ENCODE data around the gene FRAS1. TPM values are rescaled to one million over a fixed set of nuclear protein-coding genes. Genes with fewer than 3 reads are reported as not detected.

The FRAS1 gene
- total and polyA plus RNA-seq, 2 donors (not counting 3 experiments of a cell fraction or from before 2014, with no cell fraction given) = 1.4 to 3.6 TPM

GRCh38 chr4:78069859-78070258 is 12.7 kb downstream of the FRAS1 start:
- no peak for DNase-seq (ENCODE audit: low read depth, low spot score)
- Histone ChIP-seq H3K36me3 (ENCODE audit: control insufficient read depth in 2 of 2, extremely low read depth in 1 of 2, insufficient read depth in 2 of 2, low read length in 2 of 2) (no peaks in the 10 kb centered on the region), H3K4me3 (replicated peaks in 1 of 3; ENCODE audit: insufficient read depth in 1 of 3, low read depth in 1 of 3, low read length in 3 of 3) (no peak overlapping the region), H3K79me2 (ENCODE audit: control insufficient read depth, insufficient read depth, low read length) (no peaks in the 10 kb centered on the region), H2AFZ (ENCODE audit: low read depth, low read length) (no peak overlapping the region), H3K27ac (ENCODE audit: insufficient read depth, low read depth, low read length) (no peak overlapping the region), H3K4me2 (ENCODE audit: insufficient read depth, low read length) (no peak overlapping the region), H3K9ac (replicated peaks; ENCODE audit: extremely low read depth, insufficient read depth, low read length) (no peak overlapping the region), H3K9me1 (replicated peaks; ENCODE audit: control insufficient read depth, extremely low read depth, insufficient read depth, low read length) (no peaks in the 10 kb centered on the region), H4K20me1 (replicated peaks; ENCODE audit: control insufficient read depth, extremely low read depth, insufficient read depth, low read length) (no peaks in the 10 kb centered on the region), H3K9me3 (replicated peaks; ENCODE audit: control insufficient read depth, insufficient read depth, low read length) (no peaks in the 10 kb centered on the region), H3K27me3 (ENCODE audit: control insufficient read depth in 2 of 2, insufficient read depth in 2 of 2, low read length in 2 of 2) (no peaks in the 10 kb centered on the region), H3K4me1 (ENCODE audit: control insufficient read depth, extremely low read depth, insufficient read depth, low read length) (no peaks in the 10 kb centered on the region)
- TF ChIP-seq EZH2 (IDR thresholded peaks at IDR 0.05; ENCODE audit: borderline replicate concordance, low read depth, low read length, severe bottlenecking) (no peak), CTCF (IDR thresholded peaks at IDR 0.05; ENCODE audit: extremely low read depth in 1 of 2, insufficient read depth in 1 of 2, low read depth in 1 of 2, low read length in 2 of 2) (no peak), JUN (IDR thresholded peaks at IDR 0.05; ENCODE audit: borderline replicate concordance, insufficient read depth, insufficient read length, low read depth) (no peak)
- intact Hi-C loops (cut with micrococcal nuclease) = no loop called here
- ChIA-PET POLR2A (no interaction called here), CTCF (no interaction called here)
- dilution Hi-C loops (cut with MboI; ENCODE audit: extremely low pct_ligation_motif_present, low sequenced_read_pairs) = no loop called here
- BruUV-seq (replicated peaks) = no TSS peak
- FAIRE-seq = no peak

GRCh38 chr4:78070731-78071282 is 13.7 kb downstream of the FRAS1 start:
- H3K4me3 ChIP-seq (replicated peaks in 1 of 3; ENCODE audit: insufficient read depth in 1 of 3, low read depth in 1 of 3, low read length in 3 of 3) = no peak overlapping the region
- H3K27ac ChIP-seq (ENCODE audit: insufficient read depth, low read depth, low read length) = no peak overlapping the region
- no peak overlapping the region for H2AFZ ChIP-seq (ENCODE audit: low read depth, low read length)
- H3K9me3 ChIP-seq (replicated peaks; ENCODE audit: control insufficient read depth, insufficient read depth, low read length) = no peaks in the 10 kb centered on the region
- no peak for TF ChIP-seq POLR2A (IDR thresholded peaks at IDR 0.05; ENCODE audit: low read depth, low read length)
- no peak for TF ChIP-seq GATA2 (IDR thresholded peaks at IDR 0.05; ENCODE audit: insufficient read depth, insufficient read length, low read depth, low read length)
- no peak for TF ChIP-seq CTCF (IDR thresholded peaks at IDR 0.05; ENCODE audit: extremely low read depth in 1 of 2, insufficient read depth in 1 of 2, low read depth in 1 of 2, low read length in 2 of 2)
- TF ChIP-seq JUN (IDR thresholded peaks at IDR 0.05; ENCODE audit: borderline replicate concordance, insufficient read depth, insufficient read length, low read depth) = no peak
- TF ChIP-seq FOS (IDR thresholded peaks at IDR 0.05; ENCODE audit: borderline replicate concordance, insufficient read depth, low read length) = no peak
- TF ChIP-seq EZH2 (IDR thresholded peaks at IDR 0.05; ENCODE audit: borderline replicate concordance, low read depth, low read length, severe bottlenecking) = no peak
- no peak for TF ChIP-seq POLR2AphosphoS5 (IDR thresholded peaks at IDR 0.05; ENCODE audit: insufficient read depth, low read depth, low read length)
- TF ChIP-seq MYC (IDR thresholded peaks at IDR 0.05; ENCODE audit: low read depth, low read length) = no peak
- no peak for TF ChIP-seq MAX (IDR thresholded peaks at IDR 0.05; ENCODE audit: insufficient read depth, insufficient read length)
- no peak overlapping the region for H3K9ac ChIP-seq (replicated peaks; ENCODE audit: extremely low read depth, insufficient read depth, low read length)
- ChIA-PET CTCF (no interaction called here), POLR2A (no interaction called here)
- dilution Hi-C loops (cut with MboI; ENCODE audit: extremely low pct_ligation_motif_present, low sequenced_read_pairs) (no loop called here), intact Hi-C loops (cut with micrococcal nuclease) (no loop called here)
- no peaks in the 10 kb centered on the region for H4K20me1 ChIP-seq (replicated peaks; ENCODE audit: control insufficient read depth, extremely low read depth, insufficient read depth, low read length)
- DNase-seq (ENCODE audit: low read depth, low spot score) (no peak), FAIRE-seq (no peak)
- H3K27me3 ChIP-seq (ENCODE audit: control insufficient read depth in 2 of 2, insufficient read depth in 2 of 2, low read length in 2 of 2) = no peaks in the 10 kb centered on the region
- H3K4me2 ChIP-seq (ENCODE audit: insufficient read depth, low read length) = no peak overlapping the region
- BruUV-seq (replicated peaks) = no TSS peak
- no peaks in the 10 kb centered on the region for H3K36me3 ChIP-seq (ENCODE audit: control insufficient read depth in 2 of 2, extremely low read depth in 1 of 2, insufficient read depth in 2 of 2, low read length in 2 of 2)
- no peaks in the 10 kb centered on the region for H3K9me1 ChIP-seq (replicated peaks; ENCODE audit: control insufficient read depth, extremely low read depth, insufficient read depth, low read length)
- H3K4me1 ChIP-seq (ENCODE audit: control insufficient read depth, extremely low read depth, insufficient read depth, low read length) = no peaks in the 10 kb centered on the region
- H3K79me2 ChIP-seq (ENCODE audit: control insufficient read depth, insufficient read depth, low read length) = no peaks in the 10 kb centered on the region

Measured in endothelial cell of umbilical vein (primary cell).